HTERT RPE-1 (cell line): ENCODE data around the gene FOXF1.

ENCODE experiments used
- in situ Hi-C: fragments of 300-500 bp; cut with MboI; formaldehyde crosslinking; loops from 4 replicates; pipeline ENCODE4 v1.14.3; 2020; ENCODE audit warnings: low sequenced_read_pairs

FOXF1 gene

DNA sequence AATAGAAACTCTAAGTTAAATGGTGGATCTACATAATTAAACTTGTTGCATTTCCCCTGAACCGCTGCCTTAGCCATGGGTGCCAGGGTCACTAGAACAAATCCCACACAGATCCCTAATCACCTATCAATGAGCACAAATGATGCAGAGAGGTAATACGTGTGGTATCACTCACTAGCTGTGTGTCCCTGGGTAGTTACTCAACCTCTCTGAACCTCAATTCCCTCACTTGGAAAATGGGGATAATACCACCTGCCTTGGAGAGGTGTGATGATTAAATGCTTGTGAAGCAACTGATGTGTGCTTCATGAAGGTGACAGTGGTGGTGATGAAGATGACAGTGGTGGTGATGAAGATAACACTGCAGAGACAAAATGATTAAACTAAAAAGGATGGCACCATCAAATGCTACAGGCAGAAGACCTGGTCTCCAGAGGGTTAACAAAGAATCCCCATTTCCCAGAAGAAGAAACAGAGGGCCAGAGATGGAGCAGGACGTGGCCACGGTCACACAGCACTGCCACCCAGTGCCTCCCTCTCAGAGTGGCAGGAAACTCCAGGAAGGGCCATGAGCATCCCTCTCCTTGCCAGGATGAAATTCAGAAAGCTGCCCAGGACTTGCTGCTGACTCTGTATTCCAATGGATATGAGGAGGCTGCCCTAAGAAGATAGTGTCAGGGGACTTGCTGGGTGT is 17.9 kb upstream of the FOXF1 start:
- in situ Hi-C loops = no loop called here

DNA sequence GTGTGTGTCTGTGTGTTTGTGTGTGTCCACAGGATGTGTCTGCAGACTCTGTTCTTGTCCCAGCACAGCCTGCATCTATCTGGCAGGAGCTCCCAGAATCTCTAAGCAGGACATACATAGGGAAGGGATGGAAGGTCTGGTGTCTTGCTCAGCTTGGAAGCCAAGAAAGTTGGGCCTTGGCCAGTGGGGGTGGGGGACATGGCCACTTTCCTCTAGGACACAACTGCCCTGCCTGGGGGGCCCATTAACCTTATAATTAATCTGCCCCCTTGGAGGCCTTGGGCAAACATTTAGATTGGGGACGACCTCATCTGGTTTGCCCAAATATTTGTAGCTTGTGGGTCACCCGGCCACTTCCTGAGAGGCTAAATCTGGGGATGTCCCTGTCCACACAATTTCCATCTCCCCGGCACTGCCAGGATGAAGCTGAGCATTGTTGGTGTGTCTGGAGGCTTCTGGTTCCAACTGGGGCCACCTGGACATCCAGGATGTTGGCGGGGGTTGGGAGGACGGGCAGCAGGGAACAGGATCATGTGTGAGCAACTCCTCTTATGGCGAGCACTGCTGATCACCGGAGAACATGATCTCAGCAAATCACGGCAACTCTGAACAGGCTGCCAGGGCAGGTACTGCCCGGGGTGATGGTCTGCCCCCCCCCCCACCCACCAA is 17.2 kb upstream of the FOXF1 start:
- in situ Hi-C loops = no loop called here

DNA sequence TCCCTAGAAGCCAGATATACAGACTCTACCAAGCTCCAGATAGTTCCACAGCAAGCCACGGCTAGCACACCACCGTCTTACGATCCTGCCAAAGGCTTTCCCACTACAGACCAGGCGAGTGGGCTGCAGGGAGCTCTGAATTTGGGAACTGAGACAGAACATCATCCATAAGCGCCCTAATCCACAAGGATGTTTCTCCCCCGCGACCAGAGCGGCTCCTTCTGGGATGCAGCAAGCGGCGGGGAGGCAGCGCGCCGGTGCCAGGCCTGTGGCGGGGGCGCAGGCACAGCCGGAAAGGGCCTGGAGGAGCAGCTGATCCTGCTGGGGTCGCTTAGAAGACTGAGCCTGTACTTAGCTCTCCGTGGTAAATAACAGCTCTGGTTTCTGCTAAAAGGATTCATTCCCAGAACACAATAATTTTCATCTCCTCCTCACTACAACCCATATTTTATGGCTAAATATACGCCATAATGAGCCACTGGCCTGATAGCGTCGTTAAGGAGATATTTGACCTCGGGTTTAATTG is 16.2 kb upstream of the FOXF1 start:
- in situ Hi-C loops = no loop called here

DNA sequence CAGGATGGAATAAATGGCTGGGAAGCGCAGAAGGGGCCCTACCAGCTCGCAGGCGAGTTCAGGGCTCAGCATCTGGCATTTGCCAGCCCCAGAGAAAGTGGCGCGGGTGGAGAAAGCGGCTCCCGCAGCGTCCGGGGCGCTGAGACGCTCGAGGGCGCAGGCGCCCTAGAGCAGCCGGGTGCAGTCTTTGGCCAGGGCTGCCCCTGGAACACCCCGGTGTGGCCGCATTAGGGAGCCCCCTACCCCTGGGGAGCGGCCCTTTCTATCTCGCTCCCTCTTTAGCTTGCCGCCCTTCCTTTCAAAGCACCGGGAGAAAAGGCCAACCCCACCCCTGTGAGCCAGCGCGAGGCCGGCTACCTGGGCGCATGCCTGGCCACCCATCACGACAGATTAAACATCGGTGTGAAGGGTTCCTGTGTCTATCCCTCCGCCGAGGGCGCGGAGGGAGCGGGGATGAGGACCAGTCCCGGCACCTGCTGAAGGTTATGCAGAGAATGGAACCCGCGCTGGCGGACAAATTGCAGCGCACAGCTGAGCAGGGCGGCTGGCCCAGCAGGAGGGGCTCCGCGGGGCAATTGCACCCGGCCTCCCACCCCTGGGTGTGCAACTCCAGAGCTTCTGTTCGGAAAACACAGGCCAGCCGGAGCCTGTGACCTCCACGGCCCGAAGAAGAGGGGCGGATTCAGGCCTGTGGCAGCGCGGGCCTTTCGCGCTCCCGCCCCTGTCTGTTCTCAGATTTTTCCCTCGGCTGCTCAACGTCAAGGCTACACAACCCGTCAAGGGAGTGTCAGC is 15.6 kb upstream of the FOXF1 start:
- in situ Hi-C loops = no loop called here

DNA sequence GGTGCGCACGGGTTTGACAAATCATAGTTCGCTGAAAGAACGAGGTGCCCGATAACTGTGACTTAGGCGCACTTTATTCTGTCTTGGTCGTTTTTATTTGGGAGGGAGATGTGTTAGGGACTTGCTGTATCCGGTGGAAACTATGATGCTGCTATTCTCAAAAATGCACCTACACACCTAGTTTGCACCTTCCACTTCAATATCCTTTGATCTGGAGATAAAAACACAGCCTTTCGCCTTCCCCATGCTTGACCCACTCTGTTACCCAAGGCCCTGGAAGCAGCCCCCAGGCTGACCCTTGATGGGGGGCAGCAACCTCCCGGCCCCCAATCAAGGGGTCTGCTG is 15.0 kb upstream of the FOXF1 start:
- in situ Hi-C loops = no loop called here

DNA sequence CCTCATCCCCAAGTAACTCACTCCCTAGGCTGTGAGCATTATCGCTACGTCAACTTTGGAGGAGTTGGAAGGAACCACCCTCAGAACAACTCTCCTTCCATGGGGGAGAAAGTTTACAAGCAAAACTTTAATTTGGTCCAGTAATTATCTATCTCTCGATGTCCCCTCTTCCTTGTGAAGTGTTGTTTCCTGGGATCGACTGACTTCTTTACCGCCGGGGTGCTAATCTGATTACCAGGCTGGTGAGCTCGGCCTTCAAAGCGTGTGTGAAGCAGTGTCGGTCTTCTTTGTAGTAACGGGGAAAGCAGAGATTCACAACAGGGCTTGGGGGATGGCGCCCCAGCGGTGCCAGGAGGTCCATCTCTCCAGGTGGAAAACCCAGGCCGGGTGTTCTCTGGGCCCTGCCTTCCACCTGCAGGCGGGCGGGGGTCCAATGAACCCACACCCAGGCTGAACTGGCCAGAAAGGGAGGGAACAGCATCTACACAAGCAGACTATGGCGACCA is 14.5 kb upstream of the FOXF1 start:
- in situ Hi-C loops = no loop called here

DNA sequence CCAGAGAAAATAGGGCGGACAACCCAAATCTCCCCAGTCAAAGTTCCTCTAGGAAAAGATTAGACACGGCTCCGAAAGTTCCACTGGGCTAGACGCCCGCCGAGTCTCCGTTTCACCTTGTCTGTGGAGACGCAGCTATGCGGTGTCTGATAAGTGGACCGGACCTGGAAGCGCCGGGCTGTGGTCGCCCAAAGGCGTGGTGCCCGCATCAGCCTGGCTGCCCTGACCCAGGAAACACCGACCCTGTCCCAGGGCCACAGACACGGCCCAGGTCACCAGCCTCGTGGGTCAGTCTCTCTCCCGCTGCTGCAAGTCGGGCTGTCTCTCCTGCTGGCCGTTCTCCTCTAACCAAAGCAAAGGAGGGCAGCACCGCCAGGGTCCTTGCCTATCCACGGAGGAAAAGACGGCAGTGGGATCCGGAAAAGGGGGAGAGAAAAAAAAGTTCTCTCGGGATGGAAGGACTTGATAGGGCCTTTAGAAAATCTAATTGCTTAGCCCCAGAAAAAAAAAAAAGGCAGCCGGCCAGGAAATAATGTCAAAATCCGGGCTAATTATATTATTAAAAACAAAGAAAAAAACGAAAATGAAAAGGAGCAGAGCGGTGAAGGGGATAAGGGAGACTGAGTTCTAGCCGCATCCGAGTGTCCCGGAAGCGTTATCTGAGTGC is 13.9 kb upstream of the FOXF1 start:
- in situ Hi-C loops = no loop called here

DNA sequence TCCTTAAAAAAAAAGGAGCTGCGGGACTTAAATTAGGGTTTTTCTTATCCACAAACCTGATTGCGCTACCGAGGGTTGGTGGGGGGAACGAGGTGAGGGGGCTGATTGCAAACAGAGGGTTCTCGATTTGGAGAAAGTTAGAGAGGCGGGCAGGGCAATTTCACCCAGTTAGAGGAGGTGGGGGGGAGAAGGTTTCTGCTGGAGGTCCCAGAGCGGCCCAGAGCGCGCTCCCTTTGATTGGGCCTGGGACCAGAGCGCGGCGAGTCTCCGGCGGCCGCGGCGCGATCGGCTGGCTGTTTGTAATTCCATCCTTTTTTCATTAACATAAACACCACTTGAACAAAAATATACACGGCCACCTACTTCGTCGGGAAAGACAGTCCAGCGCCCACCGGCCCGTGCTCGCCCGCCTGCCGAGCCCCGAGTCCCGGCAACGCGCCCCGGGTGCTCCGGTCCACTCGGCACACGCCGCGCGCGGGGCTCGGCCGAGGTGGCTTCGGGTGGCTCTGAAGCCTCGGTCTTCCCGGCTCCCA is 13.3 kb upstream of the FOXF1 start:
- in situ Hi-C loops = no loop called here

DNA sequence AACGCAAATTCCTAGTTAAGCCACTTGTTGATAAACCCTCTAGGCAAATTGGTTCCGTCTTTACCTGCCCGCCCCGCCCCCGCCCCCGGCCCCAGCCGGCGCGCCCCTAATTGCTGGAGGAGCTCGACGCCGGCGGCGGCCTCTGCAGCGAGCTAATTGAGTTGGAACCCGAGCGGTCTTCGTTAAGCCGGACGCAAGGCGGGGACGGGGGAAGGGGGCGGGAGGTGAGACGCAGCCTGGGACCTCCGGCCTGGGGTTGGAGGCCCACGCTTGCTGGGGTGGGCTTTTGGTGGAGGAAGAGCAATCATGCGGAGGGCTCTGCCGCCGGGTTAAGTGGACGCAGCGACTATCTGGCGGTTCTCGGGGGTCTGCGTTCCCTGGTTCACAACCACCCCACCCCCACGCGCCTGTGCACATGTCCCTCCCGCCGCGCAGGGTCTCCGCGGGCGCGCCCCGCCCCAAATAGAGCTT is 12.7 kb upstream of the FOXF1 start:
- in situ Hi-C loops = no loop called here

DNA sequence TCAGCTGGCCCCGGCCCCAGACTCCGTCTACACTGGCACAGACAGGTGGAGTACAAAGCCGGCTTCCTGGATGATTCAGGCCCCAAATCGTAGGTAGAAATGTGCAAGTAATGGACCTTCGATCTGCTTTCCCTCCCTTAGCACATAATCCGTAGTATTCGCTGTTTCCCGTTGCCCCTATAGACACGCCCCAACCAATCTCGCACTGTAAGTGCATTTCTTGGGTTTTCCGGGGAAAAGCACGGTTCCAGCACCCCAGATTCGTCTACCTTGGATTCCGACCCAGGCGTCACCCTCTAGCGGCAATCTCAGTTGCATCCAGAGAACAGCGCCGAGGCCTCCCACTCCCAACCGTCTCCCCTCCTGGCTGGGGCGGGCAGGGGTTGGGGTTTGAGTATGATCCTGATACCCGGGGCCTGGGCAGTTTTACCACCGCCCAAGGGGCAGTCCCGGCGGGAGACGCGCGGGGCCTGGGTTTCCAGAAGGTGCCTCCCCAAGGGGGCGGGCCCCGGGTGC is 12.1 kb upstream of the FOXF1 start:
- in situ Hi-C loops = no loop called here

DNA sequence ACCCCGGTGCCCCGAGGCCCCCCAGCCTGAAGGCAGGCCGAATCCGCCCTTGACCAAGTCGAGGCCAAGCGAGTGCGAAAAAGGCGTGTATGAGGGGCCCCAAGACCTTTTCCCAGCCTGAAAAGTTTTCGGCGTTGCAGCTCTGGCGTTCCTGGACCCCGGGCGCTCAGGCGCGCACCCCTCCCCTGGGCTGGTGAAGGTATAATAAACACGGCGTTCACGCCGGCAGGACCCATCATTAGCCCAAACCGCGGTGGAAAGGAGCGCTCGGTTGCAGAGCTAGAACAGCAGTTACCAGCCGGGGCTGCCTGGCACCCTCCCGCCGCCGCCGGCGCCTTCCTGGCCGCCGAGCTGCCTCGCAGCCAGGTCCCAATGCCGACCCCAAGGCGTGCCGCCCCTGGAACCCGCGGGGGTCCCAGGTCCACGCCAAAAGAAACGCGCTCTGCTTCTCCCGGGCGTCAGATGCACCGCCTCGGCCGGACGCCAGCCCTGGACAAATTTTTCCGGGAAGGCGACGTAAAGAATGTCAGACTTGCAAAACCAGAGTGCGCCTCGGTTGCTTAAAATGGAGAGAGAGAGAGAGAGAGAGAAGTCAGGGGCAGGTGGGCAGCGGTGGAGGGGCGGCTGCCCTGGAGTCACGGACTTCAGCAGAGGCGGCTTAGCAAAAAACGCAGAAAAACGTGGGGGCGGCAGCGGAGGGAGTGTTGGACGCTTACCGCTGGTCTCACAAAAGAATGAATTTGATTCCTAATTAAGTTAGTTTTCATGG is 11.5 kb upstream of the FOXF1 start:
- in situ Hi-C loops = no loop called here

DNA sequence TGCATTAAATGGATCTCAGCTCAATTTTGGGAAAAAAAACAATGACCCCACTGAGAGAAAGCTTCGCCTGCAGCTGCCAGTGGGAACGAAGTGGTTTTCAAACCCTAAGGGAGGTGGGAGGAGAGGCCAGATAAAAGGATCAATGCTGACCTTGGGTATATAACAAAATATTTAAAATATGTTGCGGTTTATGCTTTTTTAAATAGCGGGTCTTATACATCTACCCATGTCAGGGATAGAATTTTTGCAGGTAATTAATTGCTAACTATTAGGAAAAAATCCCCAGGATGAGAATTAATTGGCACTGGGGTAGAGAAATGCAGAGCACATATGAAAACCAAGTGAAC is 10.9 kb upstream of the FOXF1 start:
- in situ Hi-C loops = no loop called here

DNA sequence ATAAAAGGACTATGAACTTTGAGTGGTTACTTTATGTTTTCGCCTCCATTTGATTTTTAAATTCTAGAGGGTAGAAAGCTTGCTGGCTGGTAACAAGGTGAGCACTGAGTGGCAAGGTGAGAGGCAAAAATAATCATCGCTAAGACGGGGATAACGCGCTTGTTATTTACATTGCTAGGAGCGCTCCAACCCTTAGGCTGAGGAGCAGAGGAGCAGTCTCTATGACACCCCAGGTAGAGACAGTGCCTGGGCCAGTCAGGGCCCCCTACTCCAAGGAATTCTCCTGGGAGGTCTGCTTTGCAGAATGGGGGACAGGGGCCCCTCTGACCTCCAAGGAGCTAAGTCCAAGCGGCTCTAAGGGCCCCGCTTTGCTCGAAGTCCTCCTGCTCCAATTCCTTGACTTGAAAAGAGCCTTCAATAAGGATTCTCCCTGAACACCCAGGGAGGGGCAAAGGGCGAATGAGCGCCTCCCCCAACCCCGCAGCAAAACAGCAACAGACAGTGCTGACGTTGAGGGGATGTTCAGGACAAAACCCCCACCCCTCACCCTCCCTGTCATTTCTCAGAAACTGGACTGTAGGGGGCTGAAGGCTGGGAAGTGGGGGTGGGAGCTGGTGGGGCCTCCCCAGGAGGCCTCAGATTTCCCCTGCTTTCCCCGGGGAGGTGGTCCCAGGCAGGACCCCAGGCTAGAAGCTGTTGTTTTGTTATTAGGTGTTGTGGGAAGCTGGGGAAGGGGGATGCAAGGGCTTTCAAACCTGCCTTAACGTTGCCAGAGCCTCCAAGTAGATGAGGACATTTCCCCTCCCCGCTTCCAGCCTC is 10.2 kb upstream of the FOXF1 start:
- in situ Hi-C loops = no loop called here

DNA sequence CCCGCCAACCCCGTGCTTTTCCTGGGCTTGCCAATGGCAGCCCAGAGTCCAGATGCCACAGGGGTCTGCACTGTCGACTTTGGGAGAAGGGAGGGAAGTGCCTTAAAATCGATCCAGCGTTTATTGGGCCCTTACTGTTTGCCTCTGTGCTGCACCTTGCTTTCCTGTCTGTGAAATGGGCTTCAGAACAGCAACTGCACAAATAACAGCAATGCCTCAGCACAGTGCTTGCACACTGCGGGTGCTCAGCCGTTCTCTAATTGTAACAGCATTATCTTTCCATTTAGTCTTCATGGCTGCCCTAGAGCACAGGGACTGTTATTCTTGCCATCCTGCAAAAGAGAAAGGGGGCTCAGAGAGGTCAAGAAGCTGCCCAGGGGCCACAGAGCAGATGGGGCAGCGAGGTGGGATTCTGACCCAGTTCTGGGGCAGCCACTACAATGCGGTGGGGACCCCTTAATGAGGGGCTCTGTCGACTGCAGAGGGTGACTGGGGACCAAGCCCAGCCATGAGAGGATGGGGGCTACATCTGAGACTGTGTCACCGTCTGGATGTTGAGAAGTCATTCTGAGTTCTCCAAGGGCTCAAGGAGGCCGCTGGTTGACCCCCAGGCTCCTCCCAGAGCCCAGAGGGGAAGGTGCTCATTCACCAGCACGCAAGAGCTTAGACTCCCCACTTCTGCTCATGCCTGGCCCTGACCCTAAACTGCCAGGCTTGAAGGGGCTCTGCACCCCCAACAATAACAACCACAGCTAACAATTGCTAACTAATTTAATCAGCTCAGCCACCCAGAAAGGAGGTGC is 9.4 kb upstream of the FOXF1 start:
- in situ Hi-C loops = no loop called here

DNA sequence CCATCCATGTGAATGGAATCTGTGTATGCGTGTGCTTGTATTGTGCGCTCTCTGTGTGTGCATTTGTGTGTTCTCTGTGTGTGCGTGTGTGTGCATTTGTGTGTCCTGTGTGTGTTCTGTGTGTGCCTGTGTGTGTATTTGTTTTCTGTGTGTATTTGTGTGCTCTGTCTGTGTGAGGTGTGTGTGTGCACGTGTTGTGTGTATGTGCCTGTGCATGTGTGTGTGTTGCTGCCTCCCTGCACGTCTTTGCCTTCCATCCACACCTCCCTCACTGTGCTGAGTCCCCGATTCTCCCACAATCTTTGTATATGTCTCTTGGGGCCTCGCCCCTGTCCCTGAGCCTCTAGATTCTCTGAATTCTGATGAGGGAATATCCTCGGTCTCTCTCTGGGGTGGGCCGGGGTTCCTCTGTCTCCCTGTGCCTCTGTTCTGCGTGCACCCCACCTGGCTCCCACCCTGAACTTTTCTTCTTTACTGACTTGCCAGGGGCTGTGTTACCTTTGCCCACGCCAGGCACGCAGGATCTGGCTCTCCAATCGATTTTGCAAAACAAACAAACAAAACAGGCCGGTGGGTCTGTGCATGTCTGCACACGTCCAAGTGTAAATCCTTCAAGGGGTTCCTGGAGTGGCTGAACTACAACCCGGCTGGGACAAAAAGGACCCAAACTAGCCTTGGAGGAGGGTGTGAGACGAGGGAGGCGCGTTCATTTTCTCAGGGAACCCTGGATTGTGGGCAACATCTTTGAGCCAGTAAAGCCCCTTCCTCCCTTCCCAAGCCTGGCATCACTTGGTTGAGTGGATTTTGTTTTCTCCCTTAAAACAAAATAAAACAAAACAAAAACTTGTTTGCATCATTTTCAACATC is 8.1 kb upstream of the FOXF1 start:
- in situ Hi-C loops = no loop called here

DNA sequence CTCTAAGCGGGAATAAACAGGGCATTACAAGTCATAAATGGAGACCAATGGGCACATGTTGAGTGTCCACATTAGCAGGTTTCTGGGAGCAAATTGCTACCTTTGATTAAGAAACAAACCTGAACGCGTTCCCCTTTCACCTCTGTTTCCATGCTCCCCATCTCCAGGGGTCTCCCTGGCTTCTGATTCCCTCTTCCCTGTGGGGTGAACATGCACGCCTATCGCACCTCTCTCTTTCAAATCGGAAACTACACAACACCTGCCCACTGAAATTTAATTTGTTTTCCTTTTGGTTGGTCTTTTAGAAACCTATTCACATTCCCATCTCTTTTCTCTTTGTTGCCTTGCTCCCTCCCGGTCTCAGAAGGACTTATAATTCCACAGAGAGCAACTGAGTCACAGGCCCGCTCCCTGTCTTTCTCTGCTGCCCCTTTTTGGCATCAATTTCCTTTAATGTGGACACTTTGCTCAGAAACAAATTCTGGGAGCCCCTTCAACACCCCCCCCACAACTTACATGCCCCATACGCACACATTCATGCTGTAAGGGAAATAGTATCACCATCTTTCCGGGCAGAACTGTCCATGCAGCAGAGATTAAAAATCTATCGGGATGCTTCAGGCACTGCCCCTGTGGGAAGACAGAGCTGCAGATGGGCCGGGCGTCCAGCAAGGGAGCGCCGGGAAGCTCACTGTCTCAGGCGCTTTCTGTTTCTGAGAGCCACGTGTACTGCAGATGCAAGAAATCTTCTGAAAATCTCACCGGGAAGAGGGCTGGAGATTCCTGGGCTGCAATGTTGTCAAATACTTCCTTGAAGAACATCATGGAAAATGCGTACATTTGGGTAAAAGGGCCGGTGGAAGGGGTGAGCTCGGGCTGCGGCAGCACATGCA is 7.2 kb upstream of the FOXF1 start:
- in situ Hi-C loops = no loop called here
